ENCODE data around the gene PPP1CA. TPM values are rescaled to one million over a fixed set of nuclear protein-coding genes. Genes with fewer than 3 reads are reported as not detected.

The PPP1CA gene
- total RNA-seq, 1 donor from 2014 or later = 241 TPM

DNA sequence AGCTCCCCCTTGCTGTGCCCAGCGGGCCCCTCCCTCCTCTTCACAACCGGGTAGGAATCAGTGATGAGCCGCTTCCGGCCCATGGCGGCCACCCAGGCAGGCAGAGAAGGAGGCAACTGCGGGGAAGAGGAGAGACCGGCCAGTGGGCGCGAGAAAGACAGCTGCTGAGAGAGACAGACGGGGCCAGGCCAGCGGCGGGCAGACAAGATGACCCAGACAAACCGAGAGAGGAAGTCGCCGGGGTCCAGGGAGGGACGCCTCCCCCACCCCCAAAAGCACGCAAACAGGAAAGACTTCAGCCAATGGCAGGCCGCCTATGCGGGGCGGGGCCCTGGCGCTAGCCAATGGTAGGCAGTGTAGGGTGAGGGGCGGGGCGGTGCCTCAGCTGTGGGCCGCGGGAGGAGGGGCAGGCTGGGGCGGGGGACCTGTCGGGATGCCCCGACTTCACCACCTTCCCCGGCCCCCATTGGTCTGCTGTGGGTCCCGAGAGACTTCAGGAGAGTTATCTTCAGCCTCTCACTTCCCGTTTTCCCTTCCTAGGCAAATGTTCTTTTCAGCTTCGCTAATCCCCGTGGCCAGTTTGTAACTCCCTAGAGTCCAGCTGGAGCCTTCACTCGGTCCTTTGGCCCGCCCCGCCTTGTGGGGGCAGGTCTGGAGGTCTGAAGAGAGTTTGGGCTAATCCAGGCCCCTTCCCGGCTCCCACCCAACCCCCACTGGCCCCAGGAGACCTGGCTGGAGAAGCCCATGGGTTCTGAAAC lies 48.2 kb downstream of the PPP1CA start, which contains the start of gene POLD4:
TSS of gene POLD4 (minus strand) at position 230 of the 758 bp plus-strand sequence. CDS start at position 83, 147 bp downstream.
- DNase-seq (ENCODE audit: low read depth) = peak; percentile 97

- DNase-seq (ENCODE audit: low read depth) = peak; percentile 75
These were observed 48.9 kb downstream of the PPP1CA start for GRCh38 chr11:67352546-67353316.

GRCh38 chr11:67351275-67352005 lies 50.2 kb downstream of the PPP1CA start:
- DNase-seq (ENCODE audit: low read depth) = peak; percentile 76

GRCh38 chr11:67349928-67350465 lies 51.7 kb downstream of the PPP1CA start:
- no peak for DNase-seq (ENCODE audit: low read depth)

DNA sequence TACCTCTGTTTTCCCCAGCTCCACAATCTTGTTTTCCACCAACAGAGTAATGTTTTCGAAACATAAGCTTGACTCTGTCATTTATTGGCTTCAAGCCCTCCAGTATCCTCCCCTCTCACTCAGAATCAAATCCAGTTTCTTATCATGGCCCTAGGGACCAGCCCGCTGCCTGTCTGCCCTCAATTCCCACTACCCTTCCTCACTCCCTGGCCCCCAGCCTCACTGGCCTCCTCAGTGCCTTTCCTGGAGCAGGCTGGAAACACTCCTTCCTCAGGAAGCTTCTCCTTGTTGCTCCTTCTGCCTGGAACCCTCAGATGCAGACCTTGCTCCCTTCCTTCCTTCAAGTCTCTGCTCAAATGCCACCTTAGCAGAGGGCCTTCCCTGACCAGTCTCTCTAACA lies 52.2 kb downstream of the PPP1CA start:
- no peak for DNase-seq (ENCODE audit: low read depth)

DNA sequence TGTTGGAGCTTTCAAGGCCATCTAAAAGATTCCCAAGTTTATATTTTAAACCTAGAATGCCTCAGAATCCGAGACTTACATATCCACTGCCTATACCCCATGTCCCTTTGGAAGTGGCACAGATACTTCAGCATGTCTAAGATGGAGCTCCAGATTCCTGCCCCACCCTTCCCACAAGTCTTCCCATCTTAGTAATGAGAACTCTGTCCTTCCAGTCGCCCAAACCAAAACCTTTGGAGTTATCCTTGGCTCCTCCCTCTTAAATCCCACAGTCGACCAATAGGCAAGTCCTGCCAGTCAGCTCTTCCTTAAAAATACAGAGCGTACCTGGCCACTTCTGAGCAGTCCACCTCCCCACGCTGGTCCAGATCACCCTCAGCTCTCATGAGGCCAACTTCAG lies 52.6 kb downstream of the PPP1CA start:
- DNase-seq (ENCODE audit: low read depth) = no peak

Other genes with a start within 250 kb of the PPP1CA start
- gene GRK2, start 135.4 kb downstream of the PPP1CA start, total RNA-seq = 101 TPM in 2 replicates
- 18.6 and 24.5 TPM in 2 replicates for gene ANKRD13D, start 112.6 kb downstream of the PPP1CA start, total RNA-seq
- gene SSH3, start 98.3 kb downstream of the PPP1CA start, total RNA-seq = 17.7 and 18.3 TPM in 2 replicates
- 105 and 115 TPM in 2 replicates for gene POLD4, start 48.3 kb downstream of the PPP1CA start, total RNA-seq
- 3.3 and 6.8 TPM in 2 replicates for gene CLCF1, start 28.3 kb downstream of the PPP1CA start, total RNA-seq
- gene RAD9A, start 9.9 kb downstream of the PPP1CA start, total RNA-seq = 5.5 and 8.1 TPM in 2 replicates
- gene TBC1D10C, start 2.2 kb upstream of the PPP1CA start, total RNA-seq = not detected in 2 replicates
- gene CARNS1, start 13.8 kb upstream of the PPP1CA start, total RNA-seq = 49.7 and 83.0 TPM in 2 replicates
- gene RPS6KB2, start 26.6 kb upstream of the PPP1CA start, total RNA-seq = 53.3 and 77.4 TPM in 2 replicates
- gene PTPRCAP, start 35.8 kb upstream of the PPP1CA start, total RNA-seq = 0.88 and 0.94 TPM in 2 replicates
- 64.5 and 66.9 TPM in 2 replicates for gene CORO1B, start 41.6 kb upstream of the PPP1CA start, total RNA-seq
- not detected in 2 replicates for gene GPR152, start 50.9 kb upstream of the PPP1CA start, total RNA-seq
- gene CABP4, start 53.5 kb upstream of the PPP1CA start, total RNA-seq = 1.7 and 4.9 TPM in 2 replicates
- 62.2 and 144 TPM in 2 replicates for gene TMEM134, start 67.4 kb upstream of the PPP1CA start, total RNA-seq
- 47.9 and 56.4 TPM in 2 replicates for gene AIP, start 81.2 kb upstream of the PPP1CA start, total RNA-seq
- gene PITPNM1, start 103.5 kb upstream of the PPP1CA start, total RNA-seq = 24.8 and 34.6 TPM in 2 replicates
- 31.2 and 48.4 TPM in 2 replicates for gene CDK2AP2, start 106.3 kb upstream of the PPP1CA start, total RNA-seq
- gene CABP2, start 121.6 kb upstream of the PPP1CA start, total RNA-seq = not detected in 2 replicates
- gene GSTP1, start 182.0 kb upstream of the PPP1CA start, total RNA-seq = 152 and 246 TPM in 2 replicates
- gene NDUFV1, start 205.1 kb upstream of the PPP1CA start, total RNA-seq = 195 and 214 TPM in 2 replicates
- gene NUDT8, start 228.1 kb upstream of the PPP1CA start, total RNA-seq = 2.3 and 5.9 TPM in 2 replicates
- gene TBX10, start 237.9 kb upstream of the PPP1CA start, total RNA-seq = not detected in 2 replicates
- gene ACY3, start 248.9 kb upstream of the PPP1CA start, total RNA-seq = 0.27 TPM in 1 of 2 replicates, not detected in the other

Measured in myocyte (in vitro differentiated cells).